Ishikawa (cell line): ENCODE results near the gene ACSL4.

Experiments used
- CREB1 ChIP-seq: IDR thresholded peaks from 2 replicates; pipeline ENCODE4 v1.6.1; 2012; ENCODE audit warnings: low read depth
- NFIC ChIP-seq: IDR thresholded peaks from 2 replicates; pipeline ENCODE4 v1.6.1; 2012
- RAD21 ChIP-seq: IDR thresholded peaks from 2 replicates; pipeline ENCODE4 v1.6.1; 2012; ENCODE audit warnings: low read depth
- TAF1 ChIP-seq: IDR thresholded peaks from 2 replicates; pipeline ENCODE4 v1.6.1; 2012; ENCODE audit warnings: low read depth, mild to moderate bottlenecking
- YY1 ChIP-seq: IDR thresholded peaks from 2 replicates; pipeline ENCODE4 v1.6.1; 2012; ENCODE audit warnings: low read depth
- ZBTB7A ChIP-seq: IDR thresholded peaks from 2 replicates; pipeline ENCODE4 v1.6.1; 2012; ENCODE audit warnings: low read depth
- TF ChIP-seq, protein P1 (sequence below): IDR thresholded peaks from 2 replicates; pipeline ENCODE4 v1.6.1; 2012; ENCODE audit warnings: low read depth, mild to moderate bottlenecking

DNA sequence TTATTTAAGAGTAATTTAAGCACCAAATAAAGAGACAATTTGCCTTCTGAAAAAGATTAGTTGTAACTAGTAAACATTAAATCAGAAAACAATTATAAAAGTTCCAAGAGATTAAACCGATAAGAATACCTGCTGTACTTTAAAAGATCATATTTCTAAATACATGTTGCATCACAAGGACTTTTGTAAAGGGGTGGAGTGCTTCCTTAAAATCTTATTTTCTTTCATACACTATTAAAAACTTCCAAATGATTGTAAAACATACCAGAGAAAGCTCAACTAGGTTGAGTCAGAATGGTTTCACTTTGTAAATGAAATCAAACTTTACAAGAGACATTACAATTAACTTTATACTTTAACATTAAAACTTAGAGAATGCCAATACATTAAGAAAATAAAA lies 41.8 kb downstream of the ACSL4 start:
- TF ChIP-seq RAD21 (no peak), YY1 (no peak), CREB1 (no peak), TAF1 (no peak), ZBTB7A (no peak), NFIC (no peak)
- TF ChIP-seq, protein P1, sequence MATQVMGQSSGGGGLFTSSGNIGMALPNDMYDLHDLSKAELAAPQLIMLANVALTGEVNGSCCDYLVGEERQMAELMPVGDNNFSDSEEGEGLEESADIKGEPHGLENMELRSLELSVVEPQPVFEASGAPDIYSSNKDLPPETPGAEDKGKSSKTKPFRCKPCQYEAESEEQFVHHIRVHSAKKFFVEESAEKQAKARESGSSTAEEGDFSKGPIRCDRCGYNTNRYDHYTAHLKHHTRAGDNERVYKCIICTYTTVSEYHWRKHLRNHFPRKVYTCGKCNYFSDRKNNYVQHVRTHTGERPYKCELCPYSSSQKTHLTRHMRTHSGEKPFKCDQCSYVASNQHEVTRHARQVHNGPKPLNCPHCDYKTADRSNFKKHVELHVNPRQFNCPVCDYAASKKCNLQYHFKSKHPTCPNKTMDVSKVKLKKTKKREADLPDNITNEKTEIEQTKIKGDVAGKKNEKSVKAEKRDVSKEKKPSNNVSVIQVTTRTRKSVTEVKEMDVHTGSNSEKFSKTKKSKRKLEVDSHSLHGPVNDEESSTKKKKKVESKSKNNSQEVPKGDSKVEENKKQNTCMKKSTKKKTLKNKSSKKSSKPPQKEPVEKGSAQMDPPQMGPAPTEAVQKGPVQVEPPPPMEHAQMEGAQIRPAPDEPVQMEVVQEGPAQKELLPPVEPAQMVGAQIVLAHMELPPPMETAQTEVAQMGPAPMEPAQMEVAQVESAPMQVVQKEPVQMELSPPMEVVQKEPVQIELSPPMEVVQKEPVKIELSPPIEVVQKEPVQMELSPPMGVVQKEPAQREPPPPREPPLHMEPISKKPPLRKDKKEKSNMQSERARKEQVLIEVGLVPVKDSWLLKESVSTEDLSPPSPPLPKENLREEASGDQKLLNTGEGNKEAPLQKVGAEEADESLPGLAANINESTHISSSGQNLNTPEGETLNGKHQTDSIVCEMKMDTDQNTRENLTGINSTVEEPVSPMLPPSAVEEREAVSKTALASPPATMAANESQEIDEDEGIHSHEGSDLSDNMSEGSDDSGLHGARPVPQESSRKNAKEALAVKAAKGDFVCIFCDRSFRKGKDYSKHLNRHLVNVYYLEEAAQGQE, result no peak
